GM10266 (cell line): ENCODE data around the gene SEL1L2.

ENCODE experiments used
- DNase-seq: peaks from one replicate; pipeline ENCODE4 v3.0.0; 2012; ENCODE audit errors: extremely low spot score
- CTCF ChIP-seq: IDR thresholded peaks from 2 replicates; pipeline ENCODE4 v1.5.1; 2012; ENCODE audit warnings: mild to moderate bottlenecking, low read depth; ENCODE audit not compliant: control insufficient read depth, insufficient read depth; ENCODE audit errors: missing control alignments

Gene SEL1L2

GRCh38 chr20:13884803-13885202, 105.6 kb downstream of the SEL1L2 start:
- no peak for TF ChIP-seq CTCF
- no peak for DNase-seq

GRCh38 chr20:13883425-13883824, 107.0 kb downstream of the SEL1L2 start:
- TF ChIP-seq CTCF, result no peak

GRCh38 chr20:13878566-13878965, 111.8 kb downstream of the SEL1L2 start:
- no peak for TF ChIP-seq CTCF

More at GRCh38 chr20:13883425-13883824, 107.0 kb downstream of the SEL1L2 start:
- no peak for DNase-seq

GRCh38 chr20:13877793-13878192, 112.6 kb downstream of the SEL1L2 start:
- DNase-seq, result no peak
- no peak for TF ChIP-seq CTCF

More at GRCh38 chr20:13878566-13878965, 111.8 kb downstream of the SEL1L2 start:
- no peak for DNase-seq

- no peak for DNase-seq
Observed at GRCh38 chr20:13875265-13875811, 115.1 kb downstream of the SEL1L2 start.

GRCh38 chr20:13874394-13875157, 115.8 kb downstream of the SEL1L2 start:
- DNase-seq, result no peak
- TF ChIP-seq CTCF, result no peak

More at GRCh38 chr20:13875265-13875811, 115.1 kb downstream of the SEL1L2 start:
- TF ChIP-seq CTCF, result no peak

- DNase-seq, result no peak
- no peak for TF ChIP-seq CTCF
Observed at GRCh38 chr20:13873831-13874230, 116.6 kb downstream of the SEL1L2 start.
